Frontal cortex (tissue), 4 donors: ENCODE data around the gene ZDHHC3. TPM values are rescaled to one million over a fixed set of nuclear protein-coding genes. Genes with fewer than 3 reads are reported as not detected.

Experiments
- DNase-seq, 2 donors: peaks; one replicate each; pipeline ENCODE4 v3.0.0; 2012; ENCODE audit warnings: low spot score in 2 of 2
- FAIRE-seq: peaks from 2 replicates; lab custom pipeline; 2012; peaks lifted over from hg19 to GRCh38; lab: Jason Lieb, UNC
- total RNA-seq: library from RNA; depleted of rRNA; stranded (reverse); fragments of >200 nt; gene quantifications from one replicate; pipeline ENCODE4 v1.2.3, GENCODE V29; 2014
- donor health status: control.
- donor health status: control.
- donor health status: control.

Gene ZDHHC3
- 44.0 TPM for total RNA-seq

- DNase-seq, result peak; percentile 95
- FAIRE-seq, result no peak
These were observed at the start of gene ZDHHC3, which contains the start of gene EXOSC7 for GRCh38 chr3:44976002-44976815. ZDHHC3 (minus strand) TSS chr3:44976174; CDS start chr3:44959436, 16,738 bp downstream. EXOSC7 (plus strand) TSS chr3:44976244; CDS start chr3:44976278, 34 bp downstream.

GRCh38 chr3:45024542-45025255 is 48.7 kb upstream of the ZDHHC3 start:
- FAIRE-seq (no peak), DNase-seq (no peak)

- FAIRE-seq (no peak), DNase-seq (no peak)
These were observed 47.7 kb upstream of the ZDHHC3 start for GRCh38 chr3:45023675-45024074.

- DNase-seq (no peak), FAIRE-seq (no peak)
These were observed 45.7 kb upstream of the ZDHHC3 start for GRCh38 chr3:45021524-45022297.

GRCh38 chr3:45020534-45020933 is 44.6 kb upstream of the ZDHHC3 start:
- FAIRE-seq, result no peak
- no peak for DNase-seq

- no peak for DNase-seq
- no peak for FAIRE-seq
These were observed 41.8 kb upstream of the ZDHHC3 start for GRCh38 chr3:45017821-45018220.

- no peak for DNase-seq
- FAIRE-seq, result no peak
These were observed 40.9 kb upstream of the ZDHHC3 start for GRCh38 chr3:45016916-45017315.

- no peak for DNase-seq
- FAIRE-seq, result no peak
These were observed 36.6 kb upstream of the ZDHHC3 start for GRCh38 chr3:45012577-45012976.

- DNase-seq (no peak), FAIRE-seq (no peak)
These were observed 36.0 kb upstream of the ZDHHC3 start for GRCh38 chr3:45011756-45012508.

- FAIRE-seq (no peak), DNase-seq (no peak)
These were observed 34.9 kb upstream of the ZDHHC3 start for GRCh38 chr3:45010811-45011333.

- DNase-seq (no peak), FAIRE-seq (no peak)
These were observed 33.9 kb upstream of the ZDHHC3 start for GRCh38 chr3:45009868-45010267.

GRCh38 chr3:45008117-45008516 is 32.1 kb upstream of the ZDHHC3 start:
- FAIRE-seq, result no peak
- no peak for DNase-seq

GRCh38 chr3:45007091-45007490 is 31.1 kb upstream of the ZDHHC3 start:
- no peak for DNase-seq
- FAIRE-seq, result no peak

GRCh38 chr3:45003859-45004258 is 27.9 kb upstream of the ZDHHC3 start:
- FAIRE-seq (no peak), DNase-seq (no peak)

- FAIRE-seq (no peak), DNase-seq (no peak)
These were observed 27.4 kb upstream of the ZDHHC3 start for GRCh38 chr3:45003406-45003805.

- DNase-seq (no peak), FAIRE-seq (no peak)
These were observed 26.7 kb upstream of the ZDHHC3 start for GRCh38 chr3:45002720-45003119.

GRCh38 chr3:45002139-45002660 is 26.2 kb upstream of the ZDHHC3 start:
- FAIRE-seq (no peak), DNase-seq (no peak)

GRCh38 chr3:45001738-45002137 is 25.8 kb upstream of the ZDHHC3 start:
- no peak for FAIRE-seq

GRCh38 chr3:45000823-45001222 is 24.8 kb upstream of the ZDHHC3 start:
- DNase-seq (no peak), FAIRE-seq (no peak)

More at GRCh38 chr3:45001738-45002137, 25.8 kb upstream of the ZDHHC3 start:
- DNase-seq, result no peak
